ENCODE data around the gene KMT2A. TPM values are rescaled to one million over a fixed set of nuclear protein-coding genes. Genes with fewer than 3 reads are reported as not detected.

KMT2A gene
- total RNA-seq, 2 donors from 2014 or later, result 62.6 to 209 TPM

DNA sequence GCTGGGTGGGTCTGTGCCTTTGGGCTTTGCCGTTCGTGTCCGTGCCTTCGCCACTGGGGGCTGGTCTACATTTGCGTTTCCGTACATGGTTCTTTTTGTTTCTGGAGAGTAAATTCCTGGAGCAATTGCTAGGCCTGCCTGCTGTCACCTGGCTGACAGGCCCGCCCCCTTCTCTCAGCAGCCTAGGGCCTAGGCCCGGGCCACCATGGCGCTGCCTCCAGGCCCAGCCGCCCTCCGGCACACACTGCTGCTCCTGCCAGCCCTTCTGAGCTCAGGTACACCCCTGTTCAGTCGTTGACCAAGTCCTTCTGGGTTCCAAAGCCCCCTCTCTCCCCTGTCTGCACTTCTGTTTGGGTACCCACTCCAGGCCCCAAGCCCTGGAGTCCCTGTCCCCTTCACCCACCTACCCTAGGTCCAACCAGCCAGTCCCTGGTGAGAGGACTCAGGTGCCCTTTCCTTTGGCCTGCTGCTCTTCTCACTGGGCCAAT lies 95.3 kb downstream of the KMT2A start:
- no peaks in the 10 kb centered on the region for H3K9me3 ChIP-seq
- H3K27me3 ChIP-seq, result no peaks in the 10 kb centered on the region
- no peaks in the 10 kb centered on the region for H3K36me3 ChIP-seq (replicated peaks in 1 of 2; ENCODE audit: insufficient read depth in 1 of 2, low read depth in 2 of 2)
- peak overlapping the region in 2 of 4 donors; percentile 1 to 80 for H3K27ac ChIP-seq
- TF ChIP-seq POLR2A (IDR thresholded peaks at IDR 0.05), result no peak
- TF ChIP-seq, protein P1, sequence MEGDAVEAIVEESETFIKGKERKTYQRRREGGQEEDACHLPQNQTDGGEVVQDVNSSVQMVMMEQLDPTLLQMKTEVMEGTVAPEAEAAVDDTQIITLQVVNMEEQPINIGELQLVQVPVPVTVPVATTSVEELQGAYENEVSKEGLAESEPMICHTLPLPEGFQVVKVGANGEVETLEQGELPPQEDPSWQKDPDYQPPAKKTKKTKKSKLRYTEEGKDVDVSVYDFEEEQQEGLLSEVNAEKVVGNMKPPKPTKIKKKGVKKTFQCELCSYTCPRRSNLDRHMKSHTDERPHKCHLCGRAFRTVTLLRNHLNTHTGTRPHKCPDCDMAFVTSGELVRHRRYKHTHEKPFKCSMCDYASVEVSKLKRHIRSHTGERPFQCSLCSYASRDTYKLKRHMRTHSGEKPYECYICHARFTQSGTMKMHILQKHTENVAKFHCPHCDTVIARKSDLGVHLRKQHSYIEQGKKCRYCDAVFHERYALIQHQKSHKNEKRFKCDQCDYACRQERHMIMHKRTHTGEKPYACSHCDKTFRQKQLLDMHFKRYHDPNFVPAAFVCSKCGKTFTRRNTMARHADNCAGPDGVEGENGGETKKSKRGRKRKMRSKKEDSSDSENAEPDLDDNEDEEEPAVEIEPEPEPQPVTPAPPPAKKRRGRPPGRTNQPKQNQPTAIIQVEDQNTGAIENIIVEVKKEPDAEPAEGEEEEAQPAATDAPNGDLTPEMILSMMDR (IDR thresholded peaks at IDR 0.05), result no peak
- intact Hi-C loops (cut with DNase I), result no loop called here
- peaks cover 35% of the 10 kb centered on the region for H3K4me1 ChIP-seq
- WGBS, 2 donors, result 4 to 9% methylated on average over 12 of the region's 12 CpGs
- peak overlapping the region in 1 of 2 donors; percentile 91 for H3K4me3 ChIP-seq
- no peak for DNase-seq
- no peak for ATAC-seq

DNA sequence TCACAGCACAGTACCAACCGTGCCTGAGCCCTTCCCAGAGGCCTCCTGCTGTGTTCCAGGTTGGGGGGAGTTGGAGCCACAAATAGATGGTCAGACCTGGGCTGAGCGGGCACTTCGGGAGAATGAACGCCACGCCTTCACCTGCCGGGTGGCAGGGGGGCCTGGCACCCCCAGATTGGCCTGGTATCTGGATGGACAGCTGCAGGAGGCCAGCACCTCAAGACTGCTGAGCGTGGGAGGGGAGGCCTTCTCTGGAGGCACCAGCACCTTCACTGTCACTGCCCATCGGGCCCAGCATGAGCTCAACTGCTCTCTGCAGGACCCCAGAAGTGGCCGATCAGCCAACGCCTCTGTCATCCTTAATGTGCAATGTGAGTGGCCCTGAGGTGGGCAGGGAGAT lies 95.8 kb downstream of the KMT2A start:
- Histone ChIP-seq H3K9me3 (no peaks in the 10 kb centered on the region), H3K4me1 (peaks cover 31% of the 10 kb centered on the region), H3K36me3 (replicated peaks in 1 of 2; ENCODE audit: insufficient read depth in 1 of 2, low read depth in 2 of 2) (no peaks in the 10 kb centered on the region), H3K4me3 (no peak overlapping the region), H3K27me3 (no peaks in the 10 kb centered on the region), H3K27ac (peak overlapping the region in 1 of 4 donors; percentile 1)
- DNase-seq, result no peak
- intact Hi-C loops (cut with DNase I), result no loop called here
- no peak for ATAC-seq
- WGBS, 2 donors, result 61 to 64% methylated on average over 7 to 10 of the region's 10 CpGs
- no peak for TF ChIP-seq POLR2A (IDR thresholded peaks at IDR 0.05)
- TF ChIP-seq, protein P1 (IDR thresholded peaks at IDR 0.05), result no peak

DNA sequence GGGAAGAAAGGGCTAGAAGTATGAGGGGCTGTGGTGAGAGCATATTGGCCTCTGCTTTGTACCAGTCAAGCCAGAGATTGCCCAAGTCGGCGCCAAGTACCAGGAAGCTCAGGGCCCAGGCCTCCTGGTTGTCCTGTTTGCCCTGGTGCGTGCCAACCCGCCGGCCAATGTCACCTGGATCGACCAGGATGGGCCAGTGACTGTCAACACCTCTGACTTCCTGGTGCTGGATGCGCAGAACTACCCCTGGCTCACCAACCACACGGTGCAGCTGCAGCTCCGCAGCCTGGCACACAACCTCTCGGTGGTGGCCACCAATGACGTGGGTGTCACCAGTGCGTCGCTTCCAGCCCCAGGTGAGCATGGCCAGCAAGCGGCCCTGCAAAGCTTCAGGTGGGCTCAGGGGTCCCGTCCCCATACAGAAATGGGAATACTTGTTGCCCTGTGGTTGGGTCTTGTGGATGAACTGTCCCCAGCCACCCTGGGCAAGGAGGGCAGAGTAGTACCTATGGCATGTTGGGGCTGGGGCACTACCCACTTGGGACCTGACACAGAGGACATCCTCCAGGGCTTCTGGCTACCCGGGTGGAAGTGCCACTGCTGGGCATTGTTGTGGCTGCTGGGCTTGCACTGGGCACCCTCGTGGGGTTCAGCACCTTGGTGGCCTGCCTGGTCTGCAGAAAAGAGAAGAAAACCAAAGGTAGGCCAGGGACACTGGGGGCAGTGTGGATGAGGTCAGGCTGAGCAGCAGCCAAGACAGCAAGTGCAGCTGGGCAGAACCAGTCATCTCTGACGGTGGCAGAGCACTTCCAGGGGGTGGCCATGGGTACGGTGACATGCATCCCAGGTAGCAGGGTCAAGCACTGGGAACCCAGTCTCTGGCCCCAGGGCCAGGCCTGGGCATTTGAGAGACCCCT lies 96.8 kb downstream of the KMT2A start:
- no peak for DNase-seq
- WGBS, 2 donors, result 87 to 89% methylated on average over 9 to 19 of the region's 19 CpGs

DNA sequence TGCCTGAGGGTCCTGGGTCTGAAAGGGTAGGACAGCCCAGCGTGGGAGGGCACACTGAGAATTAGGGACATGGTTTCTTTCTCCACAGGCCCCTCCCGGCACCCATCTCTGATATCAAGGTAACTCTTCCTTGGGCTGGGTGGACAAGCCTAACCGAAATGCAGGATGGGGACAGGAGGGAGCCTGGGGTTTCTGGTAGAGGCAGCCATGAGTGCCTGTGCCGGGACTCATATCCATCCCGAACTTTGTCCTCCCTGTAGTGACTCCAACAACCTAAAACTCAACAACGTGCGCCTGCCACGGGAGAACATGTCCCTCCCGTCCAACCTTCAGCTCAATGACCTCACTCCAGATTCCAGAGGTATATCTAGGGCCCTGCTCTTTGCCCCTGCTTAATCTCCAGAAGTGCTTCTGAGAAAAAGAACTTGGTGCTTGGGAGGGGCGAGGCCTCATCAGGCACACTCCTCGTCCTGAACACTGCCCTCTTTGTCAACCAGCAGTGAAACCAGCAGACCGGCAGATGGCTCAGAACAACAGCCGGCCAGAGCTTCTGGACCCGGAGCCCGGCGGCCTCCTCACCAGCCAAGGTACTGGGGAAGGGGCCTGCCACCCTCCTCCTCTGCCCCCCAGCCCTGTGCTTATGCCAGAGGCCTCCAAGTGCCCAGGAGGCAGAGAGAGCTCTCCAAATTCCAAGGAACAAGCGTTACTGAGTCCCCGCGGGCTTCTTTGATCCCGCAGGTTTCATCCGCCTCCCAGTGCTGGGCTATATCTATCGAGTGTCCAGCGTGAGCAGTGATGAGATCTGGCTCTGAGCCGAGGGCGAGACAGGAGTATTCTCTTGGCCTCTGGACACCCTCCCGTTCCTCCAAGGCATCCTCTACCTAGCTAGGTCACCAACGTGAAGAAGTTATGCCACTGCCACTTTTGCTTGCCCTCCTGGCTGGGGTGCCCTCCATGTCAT lies 97.8 kb downstream of the KMT2A start:
- 74 to 77% methylated on average over 16 to 25 of the region's 27 CpGs for WGBS, 2 donors
- Histone ChIP-seq H3K36me3 (replicated peaks in 1 of 2; ENCODE audit: insufficient read depth in 1 of 2, low read depth in 2 of 2) (no peaks in the 10 kb centered on the region), H3K4me3 (no peak overlapping the region), H3K9me3 (no peaks in the 10 kb centered on the region), H3K27ac (no peak overlapping the region), H3K4me1 (peaks cover 19% of the 10 kb centered on the region), H3K27me3 (no peaks in the 10 kb centered on the region)
- intact Hi-C loops (cut with DNase I), result no loop called here
- no peak for ATAC-seq
- DNase-seq, result no peak
- TF ChIP-seq, protein P1 (IDR thresholded peaks at IDR 0.05), result no peak
- no peak for TF ChIP-seq POLR2A (IDR thresholded peaks at IDR 0.05)

More for the DNA sequence above, 96.8 kb downstream of the KMT2A start:
- Histone ChIP-seq H3K27ac (no peak overlapping the region), H3K27me3 (no peaks in the 10 kb centered on the region), H3K4me3 (no peak overlapping the region), H3K36me3 (replicated peaks in 1 of 2; ENCODE audit: insufficient read depth in 1 of 2, low read depth in 2 of 2) (no peaks in the 10 kb centered on the region), H3K9me3 (no peaks in the 10 kb centered on the region), H3K4me1 (peaks cover 28% of the 10 kb centered on the region)
- ATAC-seq, result no peak
- intact Hi-C loops (cut with DNase I), result no loop called here
- TF ChIP-seq, protein P1 (IDR thresholded peaks at IDR 0.05), result no peak
- TF ChIP-seq POLR2A (IDR thresholded peaks at IDR 0.05), result no peak
